Bronchial epithelial cell (primary cell): Measurements from ENCODE around the gene BACE1-AS. TPM values are rescaled to one million over a fixed set of nuclear protein-coding genes. Genes with fewer than 3 reads are reported as not detected.

Experiments
- DNase-seq: peaks from one replicate; pipeline ENCODE4 v3.0.0-alpha.2; 2010; ENCODE audit warnings: low read depth
- FAIRE-seq: peaks from 2 replicates; lab custom pipeline; 2011; peaks lifted over from hg19 to GRCh38; lab: Jason Lieb, UNC
- H3K27me3 ChIP-seq: 2 replicates; pipeline ENCODE4 v1.5.1; 2011; ENCODE audit warnings: low read length; ENCODE audit not compliant: control insufficient read depth, insufficient read depth
- H3K36me3 ChIP-seq: 2 replicates; pipeline ENCODE4 v1.5.1; 2011; ENCODE audit warnings: low read length; ENCODE audit not compliant: control insufficient read depth, insufficient read depth
- H3K4me3 ChIP-seq: 2 replicates; pipeline ENCODE4 v1.5.1; 2011; ENCODE audit warnings: mild to moderate bottlenecking, low read depth, low read length, control low read depth
- total RNA-seq: library from RNA; depleted of rRNA; stranded (reverse); fragments of >200 nt; gene quantifications from 2 replicates; pipeline ENCODE4 v1.2.1, GENCODE V29; 2014
- TF ChIP-seq, protein P1 (sequence below): IDR thresholded peaks from 2 replicates; pipeline ENCODE4 v1.5.1; 2011; ENCODE audit warnings: mild to moderate bottlenecking, moderate library complexity, low read length, control low read depth, inconsistent platforms; ENCODE audit not compliant: insufficient read depth, severe bottlenecking

The BACE1-AS gene
- total RNA-seq, 1 donor from 2014 or later, result 1.1 TPM

- FAIRE-seq, result no peak
- H3K27me3 ChIP-seq, result no peaks in the 10 kb centered on the region
- TF ChIP-seq, protein P1, sequence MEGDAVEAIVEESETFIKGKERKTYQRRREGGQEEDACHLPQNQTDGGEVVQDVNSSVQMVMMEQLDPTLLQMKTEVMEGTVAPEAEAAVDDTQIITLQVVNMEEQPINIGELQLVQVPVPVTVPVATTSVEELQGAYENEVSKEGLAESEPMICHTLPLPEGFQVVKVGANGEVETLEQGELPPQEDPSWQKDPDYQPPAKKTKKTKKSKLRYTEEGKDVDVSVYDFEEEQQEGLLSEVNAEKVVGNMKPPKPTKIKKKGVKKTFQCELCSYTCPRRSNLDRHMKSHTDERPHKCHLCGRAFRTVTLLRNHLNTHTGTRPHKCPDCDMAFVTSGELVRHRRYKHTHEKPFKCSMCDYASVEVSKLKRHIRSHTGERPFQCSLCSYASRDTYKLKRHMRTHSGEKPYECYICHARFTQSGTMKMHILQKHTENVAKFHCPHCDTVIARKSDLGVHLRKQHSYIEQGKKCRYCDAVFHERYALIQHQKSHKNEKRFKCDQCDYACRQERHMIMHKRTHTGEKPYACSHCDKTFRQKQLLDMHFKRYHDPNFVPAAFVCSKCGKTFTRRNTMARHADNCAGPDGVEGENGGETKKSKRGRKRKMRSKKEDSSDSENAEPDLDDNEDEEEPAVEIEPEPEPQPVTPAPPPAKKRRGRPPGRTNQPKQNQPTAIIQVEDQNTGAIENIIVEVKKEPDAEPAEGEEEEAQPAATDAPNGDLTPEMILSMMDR, result no peak
- H3K4me3 ChIP-seq, result no peak overlapping the region
- DNase-seq, result no peak
- H3K36me3 ChIP-seq, result no peaks in the 10 kb centered on the region
Observed at GRCh38 chr11:117303101-117303500, 12.0 kb downstream of the BACE1-AS start.

DNA sequence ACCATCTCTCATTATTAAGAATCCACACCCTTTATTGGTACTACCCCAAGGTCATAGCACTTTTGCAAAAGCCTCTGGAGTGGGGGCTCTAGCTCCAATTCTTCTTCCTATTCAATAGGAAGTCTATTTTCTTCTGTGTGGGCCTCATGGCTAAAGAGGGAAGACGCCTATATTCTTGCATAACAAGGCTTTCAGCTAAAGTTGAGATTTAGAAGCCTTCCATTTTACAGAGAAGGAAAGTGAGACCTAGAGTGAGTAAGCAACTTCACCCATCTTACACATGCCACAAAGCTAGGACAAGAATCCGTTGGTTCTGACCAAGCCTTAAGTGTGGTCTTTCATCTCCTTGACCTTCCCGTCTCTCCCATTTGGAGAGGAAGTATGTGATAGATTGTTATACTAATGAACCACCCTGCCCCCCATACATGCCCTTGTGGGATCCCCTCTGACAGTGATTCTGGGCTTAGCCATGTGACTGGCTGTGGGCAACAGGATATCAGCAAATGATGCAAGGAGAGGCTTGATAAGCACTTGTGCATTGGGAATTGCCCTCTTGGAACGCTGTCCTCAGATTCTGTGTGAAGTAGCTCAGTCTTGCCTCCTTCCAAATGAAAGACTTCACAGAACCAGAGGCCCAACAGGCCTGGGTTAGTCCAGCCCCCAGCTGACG, 12.6 kb downstream of the BACE1-AS start:
- TF ChIP-seq, protein P1, result no peak
- Histone ChIP-seq H3K36me3 (no peaks in the 10 kb centered on the region), H3K4me3 (no peak overlapping the region), H3K27me3 (no peaks in the 10 kb centered on the region)
- DNase-seq (no peak), FAIRE-seq (no peak)

DNA sequence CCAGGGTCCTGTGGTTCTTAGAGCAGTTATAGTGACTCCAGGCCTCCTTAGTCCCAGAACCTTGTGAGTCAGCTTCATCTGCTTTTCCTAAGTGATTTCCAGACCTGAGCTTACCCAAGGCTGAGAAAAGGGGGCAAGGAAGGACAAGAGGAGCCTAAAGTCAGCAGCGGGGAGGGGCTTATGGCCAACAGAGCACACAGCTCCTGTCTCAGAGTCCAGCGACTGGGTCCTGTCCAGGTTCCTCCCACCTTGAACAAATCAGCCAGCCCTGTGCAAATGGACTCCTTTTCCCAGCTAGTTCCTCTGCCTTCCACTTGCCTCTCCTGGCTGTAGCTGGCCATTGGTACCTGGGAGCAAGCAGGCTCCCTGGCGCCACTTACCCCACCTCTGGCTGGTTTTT, 14.0 kb downstream of the BACE1-AS start:
- no peaks in the 10 kb centered on the region for H3K36me3 ChIP-seq
- no peak overlapping the region for H3K4me3 ChIP-seq
- H3K27me3 ChIP-seq, result no peaks in the 10 kb centered on the region
- FAIRE-seq, result no peak
- no peak for DNase-seq
- TF ChIP-seq, protein P1, result no peak

- no peaks in the 10 kb centered on the region for H3K36me3 ChIP-seq
- FAIRE-seq, result no peak
- no peak overlapping the region for H3K4me3 ChIP-seq
- TF ChIP-seq, protein P1, result no peak
- no peak for DNase-seq
- no peaks in the 10 kb centered on the region for H3K27me3 ChIP-seq
Observed at GRCh38 chr11:117309310-117309709, 18.2 kb downstream of the BACE1-AS start.

DNA sequence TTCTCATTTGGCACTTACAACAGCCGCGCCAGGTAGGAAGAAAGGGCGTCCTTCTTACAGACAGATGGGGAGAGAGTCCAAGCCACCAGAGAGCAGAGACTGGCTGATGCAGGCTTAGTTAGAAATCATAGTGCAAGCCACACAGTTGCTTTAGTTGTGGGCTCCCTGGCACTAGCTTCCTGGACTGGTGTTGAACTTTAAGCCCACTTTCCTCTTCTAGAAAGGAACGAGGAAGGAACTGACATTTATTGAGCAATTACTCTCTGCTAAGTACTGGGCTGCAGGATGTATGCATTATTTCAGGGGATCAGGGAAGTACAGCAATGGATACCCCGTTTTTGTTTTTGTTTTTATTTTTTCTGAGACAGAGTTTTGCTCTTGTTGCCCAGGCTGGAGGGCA, 21.9 kb downstream of the BACE1-AS start:
- TF ChIP-seq, protein P1, result no peak
- DNase-seq (no peak), FAIRE-seq (no peak)
- Histone ChIP-seq H3K27me3 (no peaks in the 10 kb centered on the region), H3K4me3 (no peak overlapping the region), H3K36me3 (no peaks in the 10 kb centered on the region)
